Measurements from ENCODE around the gene LYPD4.

The LYPD4 gene

GRCh38 chr19:41844601-41845000 lies at the start of gene LYPD4:
Gene LYPD4, minus strand, starts transcription at chr19:41844683. Its CDS starts 5,398 bp downstream, at chr19:41839285.
- Histone ChIP-seq H3K36me3 (ENCODE audit: control insufficient read depth, insufficient read depth, low read length) (no peaks in the 10 kb centered on the region), H3K4me3 (replicated peaks; ENCODE audit: low read depth, low read length) (no peak within 1 kb of the TSS), H3K27me3 (replicated peaks; ENCODE audit: control insufficient read depth, insufficient read depth, low read length) (no peaks in the 10 kb centered on the region)
- no peak for TF ChIP-seq CTCF (IDR thresholded peaks at IDR 0.05; ENCODE audit: insufficient read depth, low read length, poor library complexity, severe bottlenecking)
- no peak for DNase-seq (ENCODE audit: extremely low read depth, insufficient read length)

GRCh38 chr19:41893899-41894298 lies 49.4 kb upstream of the LYPD4 start:
- peak; percentile 33 for TF ChIP-seq CTCF (IDR thresholded peaks at IDR 0.05; ENCODE audit: insufficient read depth, low read length, poor library complexity, severe bottlenecking)
- peaks cover 44% of the 10 kb centered on the region for H3K36me3 ChIP-seq (ENCODE audit: control insufficient read depth, insufficient read depth, low read length)
- H3K27me3 ChIP-seq (replicated peaks; ENCODE audit: control insufficient read depth, insufficient read depth, low read length), result no peaks in the 10 kb centered on the region
- no peak overlapping the region for H3K4me3 ChIP-seq (replicated peaks; ENCODE audit: low read depth, low read length)
- DNase-seq (ENCODE audit: extremely low read depth, insufficient read length), result no peak

- peaks cover 41% of the 10 kb centered on the region for H3K36me3 ChIP-seq (ENCODE audit: control insufficient read depth, insufficient read depth, low read length)
- TF ChIP-seq CTCF (IDR thresholded peaks at IDR 0.05; ENCODE audit: insufficient read depth, low read length, poor library complexity, severe bottlenecking), result no peak
- H3K27me3 ChIP-seq (replicated peaks; ENCODE audit: control insufficient read depth, insufficient read depth, low read length), result no peaks in the 10 kb centered on the region
These were observed 47.9 kb upstream of the LYPD4 start for GRCh38 chr19:41892173-41892902.

GRCh38 chr19:41890936-41891335 lies 46.5 kb upstream of the LYPD4 start:
- no peak overlapping the region for H3K4me3 ChIP-seq (replicated peaks; ENCODE audit: low read depth, low read length)
- H3K27me3 ChIP-seq (replicated peaks; ENCODE audit: control insufficient read depth, insufficient read depth, low read length), result no peaks in the 10 kb centered on the region
- TF ChIP-seq CTCF (IDR thresholded peaks at IDR 0.05; ENCODE audit: insufficient read depth, low read length, poor library complexity, severe bottlenecking), result no peak
- DNase-seq (ENCODE audit: extremely low read depth, insufficient read length), result no peak
- H3K36me3 ChIP-seq (ENCODE audit: control insufficient read depth, insufficient read depth, low read length), result peaks cover 36% of the 10 kb centered on the region

More at GRCh38 chr19:41892173-41892902, 47.9 kb upstream of the LYPD4 start:
- no peak for DNase-seq (ENCODE audit: extremely low read depth, insufficient read length)
- no peak overlapping the region for H3K4me3 ChIP-seq (replicated peaks; ENCODE audit: low read depth, low read length)

GRCh38 chr19:41889896-41890295 lies 45.4 kb upstream of the LYPD4 start:
- H3K27me3 ChIP-seq (replicated peaks; ENCODE audit: control insufficient read depth, insufficient read depth, low read length), result no peaks in the 10 kb centered on the region
- peaks cover 26% of the 10 kb centered on the region for H3K36me3 ChIP-seq (ENCODE audit: control insufficient read depth, insufficient read depth, low read length)
- TF ChIP-seq CTCF (IDR thresholded peaks at IDR 0.05; ENCODE audit: insufficient read depth, low read length, poor library complexity, severe bottlenecking), result no peak
- no peak for DNase-seq (ENCODE audit: extremely low read depth, insufficient read length)
- H3K4me3 ChIP-seq (replicated peaks; ENCODE audit: low read depth, low read length), result no peak overlapping the region

Data from GM06990 (cell line).